Measurements from ENCODE around the gene RASGRF2.

The RASGRF2 gene

DNA sequence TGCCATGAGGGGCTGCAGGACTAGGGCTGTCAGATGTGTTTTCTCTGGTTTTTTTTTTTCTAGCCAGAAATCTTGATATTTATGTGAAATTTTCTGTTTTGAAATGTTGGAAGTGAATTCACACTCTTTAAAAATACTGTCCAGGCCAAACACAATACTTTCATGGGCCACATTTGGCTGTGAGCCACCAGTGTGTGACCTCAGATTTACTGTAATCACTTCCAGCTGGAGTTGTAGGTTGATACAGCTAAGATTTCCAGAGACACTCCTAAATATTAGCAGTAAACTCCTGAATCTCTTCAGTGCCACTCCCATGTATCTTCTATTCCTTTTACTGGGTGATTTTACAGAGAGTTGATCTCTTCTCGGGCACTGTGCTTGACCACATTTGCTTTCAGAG, 180.8 kb downstream of the RASGRF2 start:
- no peak for DNase-seq

DNA sequence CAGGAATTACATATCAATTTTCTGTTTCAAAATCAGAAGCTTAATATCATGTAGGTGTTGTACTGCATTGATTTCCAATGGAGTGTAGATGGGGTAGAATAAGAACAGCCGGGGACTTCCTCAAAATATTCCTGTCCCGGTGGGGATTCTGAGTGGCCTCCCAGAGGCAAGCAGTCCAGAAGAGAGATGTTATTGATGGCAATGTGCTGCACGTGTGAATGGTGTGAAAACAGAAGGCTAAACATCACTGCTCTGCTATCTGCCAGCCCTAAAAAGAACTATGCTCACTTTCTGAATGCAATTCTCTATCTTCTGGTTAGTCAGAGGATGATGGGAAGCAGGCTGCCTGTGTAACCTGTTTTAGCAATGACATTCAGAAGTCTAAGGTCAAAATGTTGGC, 181.9 kb downstream of the RASGRF2 start:
- DNase-seq, result no peak

DNA sequence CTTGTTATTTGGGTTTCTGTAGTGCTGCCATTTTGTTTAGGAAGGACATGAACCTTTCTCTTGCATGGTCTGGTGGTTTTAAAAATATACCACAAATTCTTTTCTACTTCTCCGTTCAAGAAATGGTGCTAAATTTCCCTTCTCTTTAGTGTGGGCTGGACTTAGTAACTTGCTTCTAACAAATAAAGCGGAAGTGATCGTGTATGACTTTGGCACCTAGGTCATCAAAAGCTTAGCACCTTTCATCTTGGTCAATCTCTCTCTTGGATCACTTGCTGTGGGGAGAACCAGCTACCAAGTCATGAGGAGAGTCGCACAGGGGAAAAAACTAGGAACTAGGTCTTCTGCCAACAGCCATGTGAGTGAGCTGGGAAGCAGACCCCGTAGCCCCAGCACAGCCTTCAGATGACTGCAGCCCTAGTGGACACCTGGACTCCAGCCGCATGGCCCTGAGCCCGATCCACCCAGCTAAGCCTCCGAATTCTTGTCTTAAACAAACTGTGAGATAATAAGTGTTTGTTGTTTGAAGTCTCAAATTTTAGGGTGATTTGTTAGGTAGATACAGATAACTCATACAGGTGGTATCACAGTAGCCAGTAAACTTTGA, 185.3 kb downstream of the RASGRF2 start:
- DNase-seq, result no peak

DNA sequence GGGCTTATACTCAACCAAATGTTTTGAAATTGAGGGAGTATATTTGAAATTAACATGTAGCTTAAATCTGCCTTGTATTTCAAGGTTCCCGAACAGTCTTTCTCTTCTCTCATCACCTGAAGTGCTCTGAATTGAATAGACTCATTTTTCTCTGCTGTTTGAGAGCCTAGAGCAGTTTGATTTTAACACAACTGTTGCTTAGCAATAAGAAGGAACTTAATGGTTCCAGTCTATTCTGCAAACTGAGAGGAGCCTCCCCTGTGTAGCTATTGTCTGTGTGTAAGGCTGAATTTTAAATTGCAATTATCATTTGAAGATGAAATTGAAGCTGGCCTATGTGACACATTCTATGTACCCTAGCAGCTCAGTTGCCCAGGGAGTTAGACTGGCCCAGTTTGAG, 185.9 kb downstream of the RASGRF2 start:
- DNase-seq, result no peak

DNA sequence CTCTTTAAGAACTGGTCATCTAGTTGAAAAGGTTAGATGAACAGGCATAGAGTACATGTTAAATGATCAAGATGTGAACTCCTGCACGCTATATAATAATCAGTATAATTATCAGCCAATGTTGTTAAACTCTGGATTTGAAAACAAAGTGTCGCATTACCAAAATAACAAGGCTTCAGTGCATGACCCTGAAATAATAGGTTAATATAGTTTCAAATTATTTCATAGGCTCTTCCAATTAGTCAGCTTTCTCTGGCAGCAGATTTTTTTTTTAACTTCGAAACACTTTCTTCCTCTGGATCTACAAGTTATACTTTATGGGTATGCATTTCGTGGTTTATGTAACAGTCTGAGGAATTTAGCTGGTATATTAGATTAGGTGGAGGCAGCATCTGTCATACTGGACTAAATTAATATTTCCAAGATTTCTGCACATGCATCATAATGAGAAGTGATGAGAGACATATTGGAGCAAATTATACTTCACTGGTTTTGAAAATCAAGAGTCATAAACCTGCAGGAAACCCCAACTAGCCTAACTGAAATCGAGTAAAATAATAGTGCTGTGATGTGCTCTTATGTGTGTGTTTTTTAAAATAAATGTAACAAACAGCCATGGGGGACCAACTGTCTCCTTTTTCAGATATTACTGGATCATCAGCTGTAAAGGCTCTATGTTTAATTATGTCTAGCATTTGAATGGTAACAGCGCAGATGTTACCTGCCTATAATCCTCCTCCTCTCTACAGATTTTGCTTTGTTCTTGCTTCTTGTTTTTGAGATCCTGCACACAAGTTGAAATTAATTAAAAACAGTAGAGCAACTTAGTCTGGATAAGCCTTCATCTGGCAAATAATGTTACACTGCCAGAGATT, 187.1 kb downstream of the RASGRF2 start:
- no peak for DNase-seq

DNA sequence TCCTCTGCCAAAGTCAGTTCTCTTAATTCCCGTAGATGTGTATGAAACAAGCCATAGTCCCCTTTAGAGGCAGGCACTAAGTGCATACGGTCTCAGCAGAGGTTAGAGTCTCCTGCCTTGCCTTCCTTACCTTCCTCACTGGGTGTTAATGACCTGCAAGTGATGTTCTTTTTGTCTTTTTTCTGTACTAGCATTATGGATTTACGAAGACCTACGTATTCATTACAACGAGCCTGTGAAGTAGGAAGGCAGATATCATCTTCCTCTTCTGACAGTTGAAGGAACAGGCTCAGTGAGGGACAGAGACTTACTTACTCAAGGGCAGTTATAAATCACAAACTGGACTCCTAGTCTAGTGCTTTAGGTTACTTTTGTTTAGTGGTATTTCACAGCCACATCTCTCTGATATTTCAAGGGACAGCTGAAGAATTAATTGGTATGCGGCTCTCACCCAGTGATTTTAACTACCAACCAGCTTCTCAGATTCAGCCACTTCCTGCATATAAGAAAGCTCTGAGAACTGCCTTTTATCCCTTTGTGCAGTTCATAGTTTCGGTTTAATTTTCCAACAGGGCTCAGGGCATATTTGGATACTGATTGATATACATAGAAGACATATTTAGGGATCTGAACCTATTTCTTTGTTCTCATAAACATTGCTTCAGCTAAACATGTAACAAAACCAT, 187.9 kb downstream of the RASGRF2 start:
- DNase-seq, result no peak

DNA sequence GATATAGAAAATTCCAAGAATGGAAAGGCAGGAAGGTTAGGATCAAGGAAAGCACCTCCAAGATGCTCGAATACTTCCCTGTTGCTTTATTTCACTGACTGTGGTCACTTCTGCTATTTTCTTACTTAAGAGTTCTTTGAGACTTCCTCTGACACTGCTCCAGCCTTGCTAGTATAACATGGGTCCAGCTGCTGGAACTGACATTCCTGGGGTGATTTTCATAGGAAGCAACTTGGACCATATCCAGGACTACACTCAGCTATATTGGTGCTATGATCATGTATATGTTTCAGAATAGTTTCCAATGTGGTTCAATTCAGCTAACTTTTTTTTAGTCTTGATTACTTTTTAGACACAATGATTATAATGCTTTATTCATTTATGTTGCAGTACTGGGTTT, 191.4 kb downstream of the RASGRF2 start:
- DNase-seq, result no peak

DNA sequence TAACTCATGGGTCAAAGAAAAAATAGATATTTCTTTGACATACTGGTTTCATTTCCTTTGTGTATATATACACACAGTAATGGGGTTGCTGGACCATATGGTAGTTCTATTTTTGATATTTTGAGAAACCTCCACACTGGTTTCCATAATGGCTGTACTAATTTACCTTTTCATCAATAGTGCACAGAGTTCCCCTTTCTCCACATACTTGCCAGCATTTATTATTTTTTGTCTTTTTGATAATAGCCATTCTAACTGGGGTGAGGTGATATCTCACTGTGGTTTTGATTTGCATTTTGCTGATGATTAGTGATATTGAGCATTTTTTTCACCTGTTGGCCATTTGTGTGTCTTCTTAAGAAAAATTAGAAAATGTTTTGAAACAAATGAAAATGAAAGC, 194.6 kb downstream of the RASGRF2 start:
- DNase-seq, result no peak

DNA sequence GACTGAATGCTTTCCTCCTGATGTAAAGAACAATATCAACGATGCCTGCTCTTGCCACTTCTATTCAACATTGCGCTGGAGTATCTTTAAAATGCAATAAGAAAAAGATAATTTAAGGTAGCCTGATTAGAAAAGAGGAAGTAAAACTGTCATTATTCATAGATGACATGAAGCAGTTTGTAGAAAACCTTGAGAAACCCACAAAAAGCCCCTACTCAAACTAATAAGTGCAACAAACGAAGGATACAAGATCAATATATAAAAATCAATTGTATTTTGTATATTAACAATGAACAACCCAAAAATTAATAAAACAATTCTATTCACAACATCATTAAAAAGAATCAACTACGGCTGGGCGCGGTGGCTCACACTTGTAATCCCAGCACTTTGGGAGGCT, 196.6 kb downstream of the RASGRF2 start:
- DNase-seq, result no peak

DNA sequence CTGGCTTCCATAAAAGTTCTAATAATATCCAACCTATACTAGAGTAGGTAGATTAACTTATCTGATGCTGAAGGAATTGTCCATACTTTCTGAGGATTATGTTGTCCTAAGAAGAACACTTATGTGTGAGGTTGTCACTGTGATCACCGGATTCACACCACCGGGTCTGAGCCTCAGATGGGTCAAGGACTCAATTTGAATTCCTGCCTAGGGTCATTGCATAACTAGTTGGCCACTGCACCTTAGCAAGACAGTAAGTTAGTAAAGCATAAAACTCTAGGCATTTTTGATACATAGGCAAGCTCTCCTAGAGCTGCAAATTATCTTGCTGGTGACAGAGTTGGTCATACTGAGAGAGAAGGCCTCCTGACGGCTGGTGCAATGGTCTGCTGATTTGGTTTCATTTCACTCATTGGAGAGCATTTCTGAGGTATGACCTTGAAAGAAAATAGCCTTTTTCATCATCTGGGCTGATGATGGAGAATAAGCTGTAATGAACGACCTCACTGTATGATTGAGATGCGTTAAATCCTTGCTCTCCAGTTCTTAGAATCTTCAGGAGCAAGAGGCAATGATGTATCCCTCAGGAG, 200.9 kb downstream of the RASGRF2 start:
- no peak for DNase-seq

DNA sequence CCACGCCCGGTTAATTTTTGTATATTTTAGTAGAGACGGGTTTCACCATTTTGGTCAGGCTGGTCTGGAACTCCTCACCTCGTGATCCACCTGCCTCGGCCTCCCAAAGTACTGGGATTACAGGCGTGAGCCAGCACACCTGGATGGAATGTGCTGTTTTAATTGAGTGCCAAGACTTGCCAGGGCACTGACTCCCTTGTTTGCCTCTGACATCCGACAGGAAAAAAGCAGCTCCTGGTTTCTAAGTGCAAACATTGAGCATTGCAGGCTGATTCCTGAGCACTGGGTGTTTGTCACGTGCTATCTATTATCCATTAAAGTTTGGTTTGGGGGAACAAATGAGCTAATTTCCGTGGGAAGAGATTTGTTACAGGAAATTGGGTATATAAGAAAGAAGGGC, 202.3 kb downstream of the RASGRF2 start:
- DNase-seq, result no peak

DNA sequence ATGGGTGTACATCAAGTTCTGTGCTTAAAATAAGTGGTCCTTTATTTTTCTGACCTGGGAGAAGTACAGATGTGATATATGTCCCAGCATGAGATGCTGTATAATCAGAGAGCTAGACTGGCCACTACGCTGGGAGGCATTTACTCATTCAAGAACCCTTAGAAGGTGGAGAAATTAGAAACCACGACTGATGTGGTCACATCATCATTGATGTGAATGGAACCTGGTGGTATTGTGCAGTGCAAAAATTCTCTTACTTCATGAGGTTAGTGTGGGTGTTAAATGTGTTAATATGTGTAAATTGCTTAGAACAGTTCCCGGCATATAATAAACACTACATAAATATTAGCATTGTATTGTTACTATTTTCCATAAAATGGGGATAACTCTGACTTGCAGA, 203.5 kb downstream of the RASGRF2 start:
- no peak for DNase-seq

DNA sequence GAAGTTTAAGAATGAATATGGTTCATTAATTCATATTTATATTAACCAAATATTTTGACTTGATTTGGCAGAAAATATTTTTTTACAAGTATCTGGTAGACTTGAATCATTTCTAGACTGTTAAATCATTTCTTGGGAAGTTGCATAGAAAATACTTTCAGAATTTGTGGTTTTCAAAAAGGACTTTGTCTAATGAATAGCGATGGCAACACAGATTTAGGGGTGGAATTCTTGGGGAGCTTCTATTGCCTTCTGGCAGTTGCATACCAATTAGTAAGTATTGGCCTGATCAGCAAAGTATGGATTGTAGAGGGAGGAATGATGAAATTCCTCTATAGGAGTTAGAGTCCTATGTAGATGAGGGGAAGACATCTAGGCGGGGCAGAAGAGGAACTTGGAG, 204.3 kb downstream of the RASGRF2 start:
- DNase-seq, result no peak

DNA sequence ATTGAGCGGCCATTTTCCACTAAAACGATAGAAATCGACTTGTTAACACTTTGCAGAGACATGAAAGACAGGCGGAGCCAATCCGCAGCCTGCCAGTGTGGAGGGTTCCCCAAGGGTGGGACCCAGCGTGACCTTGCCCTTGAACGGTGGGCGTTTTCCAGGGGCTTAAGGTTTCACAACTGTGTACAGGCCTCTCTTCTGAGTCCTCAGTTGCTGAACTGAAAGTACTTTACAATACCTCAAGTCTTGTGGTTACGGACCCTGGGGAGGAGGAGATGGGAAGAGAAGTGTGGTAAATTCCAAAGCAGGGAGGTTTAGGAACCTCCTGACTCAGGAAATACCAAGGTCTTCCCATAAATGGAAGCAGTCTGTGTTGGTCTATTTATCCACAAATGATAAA, 204.8 kb downstream of the RASGRF2 start:
- no peak for DNase-seq

DNA sequence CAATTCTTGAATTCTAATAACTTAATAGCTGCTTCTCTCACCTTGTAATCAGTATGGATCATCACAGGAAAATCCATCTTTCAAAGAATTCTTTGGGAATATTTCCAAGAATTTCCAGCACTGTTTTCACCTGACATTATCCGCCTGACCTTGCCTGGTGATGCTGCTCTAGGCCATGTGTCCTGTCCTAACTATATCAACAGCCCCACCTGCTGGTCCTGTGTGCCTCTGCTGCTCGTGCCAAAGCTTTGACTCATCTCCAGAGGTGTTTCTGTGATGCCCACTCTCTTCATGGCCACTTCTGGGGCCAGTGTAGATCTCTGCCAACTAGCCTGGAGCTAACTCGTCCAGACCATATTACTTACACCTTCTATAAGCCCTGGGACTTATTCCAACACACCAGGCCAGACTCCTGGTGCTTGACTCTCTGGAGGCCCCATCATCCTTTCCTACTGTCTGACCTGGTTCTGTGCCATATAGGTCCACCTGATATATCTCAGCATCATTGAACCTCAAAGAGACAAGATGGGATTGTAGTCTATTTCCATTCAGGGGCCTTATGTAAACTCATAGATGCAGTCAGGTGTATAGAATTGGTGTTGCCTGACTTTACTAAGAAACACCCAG, 205.4 kb downstream of the RASGRF2 start:
- peak; percentile 44 to 58 for DNase-seq

DNA sequence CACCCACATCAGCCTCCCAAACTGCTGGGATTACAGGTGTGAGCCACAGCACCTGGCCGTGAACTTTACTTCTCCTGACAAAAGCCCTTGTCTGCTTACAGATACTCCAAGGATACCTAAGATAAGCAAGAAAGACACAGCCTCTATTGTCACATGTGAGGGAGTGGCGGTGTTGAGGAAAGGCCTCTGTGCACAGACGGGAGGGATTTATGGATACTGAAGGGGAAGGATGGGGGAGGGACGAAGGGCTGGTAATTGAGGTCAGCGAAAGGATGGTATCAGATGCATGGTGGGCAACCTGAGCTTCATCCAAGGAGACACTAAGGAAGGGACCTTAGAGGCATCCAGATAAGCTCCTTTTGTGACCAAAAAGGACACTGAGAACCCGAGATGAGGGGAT, 206.3 kb downstream of the RASGRF2 start:
- no peak for DNase-seq

DNA sequence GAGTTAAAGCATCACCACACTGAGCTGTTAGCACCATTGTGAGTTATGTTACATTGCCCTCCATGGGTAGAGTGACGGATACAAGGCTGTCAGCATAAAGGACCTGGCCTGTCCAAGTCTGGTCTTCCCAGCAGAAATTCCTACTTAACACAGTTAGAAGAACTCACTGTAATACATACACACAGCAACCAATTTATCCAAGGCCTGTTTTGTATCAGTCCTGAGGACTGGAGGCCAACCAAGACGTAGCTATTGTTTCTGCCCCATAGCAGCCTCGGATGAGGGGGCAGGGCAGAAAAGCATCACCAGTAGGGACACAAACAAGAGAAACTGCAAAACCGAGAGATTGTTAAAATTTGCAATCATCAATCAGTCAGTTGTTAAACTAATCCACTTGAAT, 206.9 kb downstream of the RASGRF2 start:
- DNase-seq, result no peak

DNA sequence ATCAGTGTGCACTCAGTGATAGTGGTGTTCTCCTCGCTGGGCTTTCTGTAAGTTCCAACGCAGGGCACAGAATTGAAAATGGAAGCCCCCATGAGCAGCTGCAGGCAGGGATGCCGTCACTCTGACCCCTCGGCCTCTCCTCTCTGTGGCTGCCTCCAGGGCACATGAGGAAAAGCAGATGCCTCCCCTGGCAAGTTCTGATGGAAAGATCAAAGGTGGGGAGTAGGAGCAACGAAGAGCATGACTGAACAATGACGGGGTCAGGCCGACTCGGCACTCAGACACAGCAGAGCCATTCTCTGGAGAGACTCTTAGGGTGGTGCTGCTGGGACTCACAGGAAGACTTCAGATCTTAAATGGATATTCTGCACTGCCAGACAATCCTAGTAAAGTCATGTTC, 207.4 kb downstream of the RASGRF2 start:
- DNase-seq, result no peak

DNA sequence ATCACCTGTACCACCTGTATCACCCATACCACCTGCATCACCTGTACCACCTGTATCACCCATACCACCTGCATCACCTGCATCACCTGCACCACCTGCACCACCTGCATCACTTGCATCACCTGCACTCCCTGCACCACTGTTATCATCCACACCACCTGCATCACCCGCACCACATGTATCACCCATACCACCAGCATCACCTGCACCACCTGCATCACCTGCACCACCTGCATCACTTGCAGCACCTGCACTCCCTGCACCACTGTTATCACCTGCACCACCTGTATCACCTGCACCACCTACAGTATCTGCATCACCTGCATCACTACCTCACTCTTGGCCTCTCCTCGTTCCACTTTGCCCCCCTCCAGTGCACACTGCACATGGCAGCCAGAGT, 209.8 kb downstream of the RASGRF2 start:
- DNase-seq, result no peak

DNA sequence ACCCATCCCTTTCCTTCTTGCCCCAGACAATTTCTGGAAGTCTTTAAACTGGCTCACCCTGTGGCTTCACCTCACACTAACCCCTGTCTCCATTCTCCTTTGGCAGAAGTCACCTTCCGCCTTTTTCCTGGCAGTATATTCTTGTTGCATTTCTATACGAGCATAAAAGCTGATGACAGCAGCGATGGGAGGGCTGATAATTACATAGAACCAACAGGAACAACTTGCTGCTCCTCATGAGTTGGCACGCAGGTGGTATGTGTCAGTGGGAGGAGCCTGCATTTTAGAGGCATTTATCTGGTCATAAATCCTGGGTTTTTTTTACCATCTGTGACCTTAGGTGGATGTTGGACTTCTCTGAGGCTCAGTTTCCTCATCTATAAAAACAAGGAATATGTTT, 211.6 kb downstream of the RASGRF2 start:
- peak; percentile 59 to 81 for DNase-seq

DNA sequence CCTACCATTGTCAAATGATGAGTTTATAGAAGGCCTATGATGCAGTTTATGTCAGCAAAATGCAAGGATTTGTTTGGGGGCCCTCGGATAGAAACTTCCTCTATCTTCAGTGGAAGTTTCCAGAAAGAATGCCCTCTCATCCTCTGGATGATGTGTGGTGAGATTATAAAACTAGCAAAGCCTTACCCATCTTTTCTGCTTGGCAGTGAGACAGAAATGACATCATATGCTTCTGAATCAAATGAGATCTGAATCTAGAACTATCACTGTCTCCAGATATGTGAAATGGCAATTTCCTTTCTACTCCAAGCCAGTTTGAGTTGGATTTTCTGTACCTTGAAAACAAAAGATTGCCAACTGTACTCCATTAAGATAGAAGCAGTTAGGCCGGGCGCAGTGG, 212.5 kb downstream of the RASGRF2 start:
- no peak for DNase-seq

DNA sequence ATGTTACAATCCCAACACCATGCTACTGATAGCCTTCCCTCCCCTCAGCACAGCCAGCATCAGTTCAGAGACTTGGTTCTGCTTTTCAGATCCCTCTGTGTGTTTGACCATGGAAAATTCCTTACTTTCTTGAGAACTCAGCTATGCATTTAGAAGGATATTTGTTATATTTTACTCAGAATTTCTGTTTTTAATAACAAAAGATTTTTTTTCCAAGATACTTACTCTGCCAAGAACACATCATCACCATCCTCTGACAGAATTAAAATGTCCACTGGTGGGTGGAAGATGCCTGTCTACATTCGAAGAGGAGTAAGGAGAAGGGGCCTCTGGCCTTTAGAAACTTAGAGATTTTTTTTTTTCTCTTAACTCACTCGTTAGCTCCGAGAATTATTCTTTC, 216.9 kb downstream of the RASGRF2 start:
- no peak for DNase-seq

DNA sequence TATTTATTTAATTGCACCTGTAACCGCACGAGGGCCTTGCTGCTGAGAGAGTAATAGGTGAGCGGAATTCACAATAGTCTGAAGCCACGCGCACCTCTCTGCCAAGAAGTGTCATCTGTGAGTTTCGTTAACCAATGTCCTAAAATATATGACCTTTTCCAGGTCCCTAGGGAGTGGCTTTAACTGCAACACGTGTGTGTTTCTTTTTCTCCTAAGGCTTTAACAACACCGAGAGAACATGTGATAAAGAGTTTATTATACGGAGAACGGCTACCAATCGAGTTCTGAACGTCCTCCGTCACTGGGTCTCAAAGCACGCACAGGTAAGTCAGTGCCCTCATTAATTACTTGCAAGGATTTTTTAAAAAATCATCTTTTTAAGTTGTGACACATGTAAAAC, 219.8 kb downstream of the RASGRF2 start:
- DNase-seq, result no peak

Data from NCI-H2081 (cell line).